Left ventricle myocardium superior (tissue), 1 donor: ENCODE data around the gene AVL9. TPM values are rescaled to one million over a fixed set of nuclear protein-coding genes. Genes with fewer than 3 reads are reported as not detected.

Experiments used
- ATAC-seq: fragments of 200-7000 bp; cut with Tn5 transposase; one replicate; pipeline ENCODE4 v1.9.1; 2020; ENCODE audit warnings: mild to moderate bottlenecking, moderate library complexity
- DNase-seq: peaks from one replicate; pipeline ENCODE4 v3.0.0-alpha.2; 2020
- intact Hi-C: fragments of 100-400 bp; cut with micrococcal nuclease; formaldehyde crosslinking; loops from one replicate; pipeline ENCODE4 v1.11.0; 2022
- total RNA-seq: library from RNA; stranded (reverse); fragmentation: NEBNext Ultra II Directional; extraction: Animal tissue kit (Norgen Biotek cat#: 25700); gene quantifications from one replicate; pipeline ENCODE4 v1.2.1, GENCODE V29; 2021
- donor health status: DM: no; HTN: yes; CAD: no; lungs with severe emphysema.

The AVL9 gene
- total RNA-seq, 1 donor from 2014 or later, result 12.8 TPM

- intact Hi-C loops, result no loop called here
- ATAC-seq, result no peak
- no peak for DNase-seq
Measured at GRCh38 chr7:32524631-32525030, 29.3 kb downstream of the AVL9 start.

GRCh38 chr7:32525839-32526238 is 30.6 kb downstream of the AVL9 start:
- ATAC-seq (no peak), DNase-seq (no peak)
- intact Hi-C loops, result no loop called here

- intact Hi-C loops, result no loop called here
- ATAC-seq, result no peak
Measured at GRCh38 chr7:32531402-32531801, 36.1 kb downstream of the AVL9 start.

GRCh38 chr7:32532086-32532485 is 36.8 kb downstream of the AVL9 start:
- DNase-seq, result no peak
- no peak for ATAC-seq
- intact Hi-C loops, result no loop called here

More at GRCh38 chr7:32531402-32531801, 36.1 kb downstream of the AVL9 start:
- DNase-seq, result no peak

- ATAC-seq (no peak), DNase-seq (no peak)
- intact Hi-C loops, result no loop called here
Measured at GRCh38 chr7:32532716-32533115, 37.4 kb downstream of the AVL9 start.

- peak; percentile 30 for ATAC-seq
- intact Hi-C loops, result no loop called here
- DNase-seq, result no peak
Measured at GRCh38 chr7:32533276-32534029, 38.2 kb downstream of the AVL9 start.

- ATAC-seq (no peak), DNase-seq (no peak)
- intact Hi-C loops, result no loop called here
Measured at GRCh38 chr7:32535162-32535702, 39.9 kb downstream of the AVL9 start.

GRCh38 chr7:32536016-32536415 is 40.7 kb downstream of the AVL9 start:
- no peak for ATAC-seq
- intact Hi-C loops, result no loop called here

GRCh38 chr7:32536585-32536984 is 41.3 kb downstream of the AVL9 start:
- ATAC-seq, result no peak
- DNase-seq, result no peak
- intact Hi-C loops, result no loop called here

More at GRCh38 chr7:32536016-32536415, 40.7 kb downstream of the AVL9 start:
- no peak for DNase-seq

- intact Hi-C loops, result no loop called here
- ATAC-seq, result no peak
- no peak for DNase-seq
Measured at GRCh38 chr7:32537760-32538159, 42.5 kb downstream of the AVL9 start.

- intact Hi-C loops, result no loop called here
- no peak for ATAC-seq
Measured at GRCh38 chr7:32539366-32539765, 44.1 kb downstream of the AVL9 start.

GRCh38 chr7:32539919-32540531 is 44.7 kb downstream of the AVL9 start:
- ATAC-seq, result no peak
- intact Hi-C loops, result no loop called here
- DNase-seq, result no peak

More at GRCh38 chr7:32539366-32539765, 44.1 kb downstream of the AVL9 start:
- DNase-seq, result no peak

- intact Hi-C loops, result no loop called here
- DNase-seq (no peak), ATAC-seq (no peak)
Measured at GRCh38 chr7:32542595-32542994, 47.3 kb downstream of the AVL9 start.

GRCh38 chr7:32559480-32559879 is 64.2 kb downstream of the AVL9 start:
- DNase-seq (no peak), ATAC-seq (no peak)
- intact Hi-C loops, result no loop called here

GRCh38 chr7:32560075-32560474 is 64.8 kb downstream of the AVL9 start:
- intact Hi-C loops, result no loop called here
- no peak for ATAC-seq
- no peak for DNase-seq

GRCh38 chr7:32561613-32562012 is 66.3 kb downstream of the AVL9 start:
- intact Hi-C loops, result no loop called here
- DNase-seq (no peak), ATAC-seq (no peak)

- ATAC-seq, result peak; percentile 66
- intact Hi-C loops, result no loop called here
- no peak for DNase-seq
Measured at GRCh38 chr7:32564542-32564941, 69.3 kb downstream of the AVL9 start.

GRCh38 chr7:32569388-32570289 is 74.3 kb downstream of the AVL9 start:
- no peak for DNase-seq
- intact Hi-C loops, result no loop called here
- ATAC-seq, result no peak

- DNase-seq, result no peak
- intact Hi-C loops, result no loop called here
- ATAC-seq, result no peak
Measured at GRCh38 chr7:32573110-32573687, 77.9 kb downstream of the AVL9 start.
